Calu3 (cell line): Measurements from ENCODE around the gene ESF1. TPM values are rescaled to one million over a fixed set of nuclear protein-coding genes. Genes with fewer than 3 reads are reported as not detected.

Experiments
- BruUV-seq: library from RNA; stranded (reverse); fragments of 400-500 nt; replicated peaks from 2 replicates; lab custom pipeline; 2021; lab: Mats Ljungman, UMichigan
- CTCF ChIA-PET: fragments of 300-600 bp; sonication (Branson Sonifier 250); formaldehyde crosslinking; loops from one replicate; lab custom pipeline; 2022; ENCODE audit warnings: antibody characterized with exemption; lab: Charles Lee
- DNase-seq: peaks from one replicate; pipeline ENCODE4 v3.0.0; 2022
- H3K27ac Mint-ChIP-seq: one replicate; pipeline ENCODE4 v1.8.0; 2022; ENCODE audit warnings: mixed read lengths; ENCODE audit not compliant: unreplicated experiment
- H3K27me3 Mint-ChIP-seq: one replicate; pipeline ENCODE4 v1.8.0; 2022; ENCODE audit warnings: mixed read lengths; ENCODE audit not compliant: unreplicated experiment
- H3K36me3 Mint-ChIP-seq: one replicate; pipeline ENCODE4 v1.8.0; 2022; ENCODE audit warnings: mild to moderate bottlenecking, moderate library complexity, mixed read lengths; ENCODE audit not compliant: insufficient read depth, unreplicated experiment
- H3K4me1 Mint-ChIP-seq: one replicate; pipeline ENCODE4 v1.8.0; 2022; ENCODE audit warnings: mild to moderate bottlenecking, low read depth, mixed read lengths; ENCODE audit not compliant: unreplicated experiment
- H3K4me3 Mint-ChIP-seq: one replicate; pipeline ENCODE4 v1.8.0; 2022; ENCODE audit warnings: mild to moderate bottlenecking, low read depth, moderate library complexity, mixed read lengths; ENCODE audit not compliant: unreplicated experiment
- H3K9me3 Mint-ChIP-seq: one replicate; pipeline ENCODE4 v1.8.0; 2022; ENCODE audit warnings: low read depth, mixed read lengths; ENCODE audit not compliant: unreplicated experiment
- intact Hi-C: fragments of 100-400 bp; cut with micrococcal nuclease; formaldehyde crosslinking; loops from one replicate; pipeline ENCODE4 v1.10.0; 2022; ENCODE audit not compliant: unreplicated experiment
- total RNA-seq: library from RNA; stranded (reverse); gene quantifications from 2 replicates; pipeline ENCODE4 v1.2.3, GENCODE V29; 2022
- TF ChIP-seq, protein P1 (sequence below): fragments of 200-600 bp; IDR thresholded peaks from one replicate; pipeline ENCODE4 v1.8.0; 2022; ENCODE audit warnings: antibody characterized with exemption; ENCODE audit not compliant: unreplicated experiment

The ESF1 gene
- total RNA-seq, 1 experiment from 2014 or later: 14.7 TPM

DNA sequence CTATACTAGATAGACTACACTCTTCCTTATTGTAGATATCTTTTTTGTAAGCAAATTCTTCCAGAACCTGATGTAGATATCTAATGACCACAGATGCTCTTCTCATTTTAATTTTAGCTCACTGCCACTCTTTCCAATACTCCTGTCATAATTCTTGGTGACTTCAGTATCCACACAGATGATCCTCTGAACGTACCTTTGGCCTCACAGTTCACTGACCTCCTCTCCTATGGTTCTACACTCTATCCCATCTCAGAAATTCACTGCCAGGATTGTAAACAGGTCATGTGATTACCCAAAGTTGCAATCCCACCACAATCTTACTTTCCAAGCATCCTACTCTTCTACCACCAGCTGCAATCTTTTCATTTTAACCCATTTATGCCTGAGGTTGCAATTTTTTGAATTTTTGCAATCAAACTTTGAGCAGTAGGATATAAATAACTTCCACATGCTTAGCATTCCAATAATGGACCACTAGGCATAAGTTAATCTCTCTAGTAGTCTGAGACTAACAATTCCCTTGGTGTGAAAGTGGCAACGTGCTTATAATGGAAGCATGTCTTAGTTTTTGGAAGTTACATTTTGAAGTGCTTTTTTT, 31.2 kb downstream of the ESF1 start:
- BruUV-seq: no TSS peak
- Mint-ChIP-seq H3K9me3 (no peaks in the 10 kb centered on the region), H3K36me3 (no peaks in the 10 kb centered on the region), H3K4me3 (no peak overlapping the region), H3K27me3 (no peaks in the 10 kb centered on the region), H3K27ac (no peak overlapping the region), H3K4me1 (no peaks in the 10 kb centered on the region)
- intact Hi-C loops: no loop called here
- CTCF ChIA-PET: no interaction called here
- TF ChIP-seq, protein P1, sequence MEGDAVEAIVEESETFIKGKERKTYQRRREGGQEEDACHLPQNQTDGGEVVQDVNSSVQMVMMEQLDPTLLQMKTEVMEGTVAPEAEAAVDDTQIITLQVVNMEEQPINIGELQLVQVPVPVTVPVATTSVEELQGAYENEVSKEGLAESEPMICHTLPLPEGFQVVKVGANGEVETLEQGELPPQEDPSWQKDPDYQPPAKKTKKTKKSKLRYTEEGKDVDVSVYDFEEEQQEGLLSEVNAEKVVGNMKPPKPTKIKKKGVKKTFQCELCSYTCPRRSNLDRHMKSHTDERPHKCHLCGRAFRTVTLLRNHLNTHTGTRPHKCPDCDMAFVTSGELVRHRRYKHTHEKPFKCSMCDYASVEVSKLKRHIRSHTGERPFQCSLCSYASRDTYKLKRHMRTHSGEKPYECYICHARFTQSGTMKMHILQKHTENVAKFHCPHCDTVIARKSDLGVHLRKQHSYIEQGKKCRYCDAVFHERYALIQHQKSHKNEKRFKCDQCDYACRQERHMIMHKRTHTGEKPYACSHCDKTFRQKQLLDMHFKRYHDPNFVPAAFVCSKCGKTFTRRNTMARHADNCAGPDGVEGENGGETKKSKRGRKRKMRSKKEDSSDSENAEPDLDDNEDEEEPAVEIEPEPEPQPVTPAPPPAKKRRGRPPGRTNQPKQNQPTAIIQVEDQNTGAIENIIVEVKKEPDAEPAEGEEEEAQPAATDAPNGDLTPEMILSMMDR: no peak
- DNase-seq: no peak

DNA sequence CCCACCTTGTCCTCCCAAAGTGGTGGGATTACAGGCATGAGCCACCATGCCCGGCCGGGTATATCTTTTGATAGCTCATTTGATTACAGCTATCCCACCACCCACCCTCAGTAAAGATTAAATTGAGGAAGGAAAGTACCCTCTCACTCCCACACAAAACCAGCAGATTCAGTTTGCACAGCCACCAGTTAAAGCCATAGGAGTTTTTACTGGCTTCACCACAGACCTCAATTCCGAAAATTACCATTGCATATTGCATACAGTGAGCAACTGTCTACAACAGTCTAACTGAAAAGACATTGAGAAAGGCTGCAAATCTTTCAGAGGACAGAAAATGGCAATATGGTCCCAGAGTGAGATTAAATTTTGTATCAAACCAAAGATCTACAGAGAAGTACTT, 34.9 kb downstream of the ESF1 start:
- no peak for DNase-seq
- Mint-ChIP-seq H3K27me3 (no peaks in the 10 kb centered on the region), H3K4me1 (no peaks in the 10 kb centered on the region), H3K4me3 (no peak overlapping the region), H3K27ac (no peak overlapping the region), H3K36me3 (peaks cover 5% of the 10 kb centered on the region), H3K9me3 (no peaks in the 10 kb centered on the region)
- intact Hi-C loops: no loop called here
- BruUV-seq: no TSS peak
- CTCF ChIA-PET: no interaction called here
- TF ChIP-seq, protein P1: no peak

DNA sequence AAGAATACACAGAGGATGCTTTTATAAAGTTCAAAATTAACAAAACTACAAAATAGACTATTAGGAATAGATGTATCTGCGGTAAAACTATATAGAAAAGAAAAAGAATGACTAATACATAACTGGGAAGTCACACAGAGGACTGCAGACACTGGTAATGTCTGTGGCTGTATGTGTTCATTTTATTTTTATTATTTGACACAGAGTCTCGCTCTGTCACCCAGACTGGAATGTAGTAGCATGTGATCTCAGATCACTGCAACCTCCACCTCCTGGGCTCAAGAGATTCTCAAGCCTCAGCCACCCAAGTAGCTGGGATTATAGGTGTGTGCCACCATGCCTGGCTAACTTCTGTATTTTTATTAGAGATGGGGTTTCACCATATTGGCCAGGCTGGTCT, 38.9 kb downstream of the ESF1 start:
- DNase-seq: no peak
- CTCF ChIA-PET: no interaction called here

GRCh38 chr20:13744352-13744751, 40.4 kb downstream of the ESF1 start:
- intact Hi-C loops: no loop called here
- no peak overlapping the region for H3K4me3 Mint-ChIP-seq
- no TSS peak for BruUV-seq
- H3K9me3 Mint-ChIP-seq: no peaks in the 10 kb centered on the region
- no peaks in the 10 kb centered on the region for H3K4me1 Mint-ChIP-seq
- H3K27me3 Mint-ChIP-seq: no peaks in the 10 kb centered on the region
- DNase-seq: no peak
- CTCF ChIA-PET: no interaction called here
- TF ChIP-seq, protein P1: no peak
- peaks cover 5% of the 10 kb centered on the region for H3K36me3 Mint-ChIP-seq
- H3K27ac Mint-ChIP-seq: no peak overlapping the region

More for the DNA sequence above, 38.9 kb downstream of the ESF1 start:
- Mint-ChIP-seq H3K9me3 (no peaks in the 10 kb centered on the region), H3K27me3 (no peaks in the 10 kb centered on the region), H3K4me3 (no peak overlapping the region), H3K27ac (no peak overlapping the region), H3K36me3 (peaks cover 5% of the 10 kb centered on the region), H3K4me1 (no peaks in the 10 kb centered on the region)
- TF ChIP-seq, protein P1: no peak
- no TSS peak for BruUV-seq
- intact Hi-C loops: no loop called here
